Loucy (cell line): ENCODE data around the gene PPIA.

Experiments used
- EZH2phosphoT487 ChIP-seq: fragments of 200-600 bp; IDR thresholded peaks from 2 replicates; pipeline ENCODE4 v1.6.1; 2018; ENCODE audit warnings: antibody characterized with exemption, mild to moderate bottlenecking, moderate library complexity, borderline replicate concordance
- TF ChIP-seq, protein P1 (sequence below): fragments of 200-600 bp; sonication (generic); conservative IDR thresholded peaks from 2 replicates; pipeline ENCODE4 v1.5.1; 2014; ENCODE audit warnings: mild to moderate bottlenecking, antibody characterized with exemption, low read length

GRCh38 chr7:44759246-44759645 is 37.2 kb upstream of the PPIA start:
- TF ChIP-seq, protein P1, sequence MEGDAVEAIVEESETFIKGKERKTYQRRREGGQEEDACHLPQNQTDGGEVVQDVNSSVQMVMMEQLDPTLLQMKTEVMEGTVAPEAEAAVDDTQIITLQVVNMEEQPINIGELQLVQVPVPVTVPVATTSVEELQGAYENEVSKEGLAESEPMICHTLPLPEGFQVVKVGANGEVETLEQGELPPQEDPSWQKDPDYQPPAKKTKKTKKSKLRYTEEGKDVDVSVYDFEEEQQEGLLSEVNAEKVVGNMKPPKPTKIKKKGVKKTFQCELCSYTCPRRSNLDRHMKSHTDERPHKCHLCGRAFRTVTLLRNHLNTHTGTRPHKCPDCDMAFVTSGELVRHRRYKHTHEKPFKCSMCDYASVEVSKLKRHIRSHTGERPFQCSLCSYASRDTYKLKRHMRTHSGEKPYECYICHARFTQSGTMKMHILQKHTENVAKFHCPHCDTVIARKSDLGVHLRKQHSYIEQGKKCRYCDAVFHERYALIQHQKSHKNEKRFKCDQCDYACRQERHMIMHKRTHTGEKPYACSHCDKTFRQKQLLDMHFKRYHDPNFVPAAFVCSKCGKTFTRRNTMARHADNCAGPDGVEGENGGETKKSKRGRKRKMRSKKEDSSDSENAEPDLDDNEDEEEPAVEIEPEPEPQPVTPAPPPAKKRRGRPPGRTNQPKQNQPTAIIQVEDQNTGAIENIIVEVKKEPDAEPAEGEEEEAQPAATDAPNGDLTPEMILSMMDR: no peak
- TF ChIP-seq EZH2phosphoT487: no peak
